ENCODE data around the gene BICD2. TPM values are rescaled to one million over a fixed set of nuclear protein-coding genes. Genes with fewer than 3 reads are reported as not detected.

The BICD2 gene
- total and polyA plus RNA-seq, 7 donors, result 5.4 to 38.5 (median 30.6) TPM

DNA sequence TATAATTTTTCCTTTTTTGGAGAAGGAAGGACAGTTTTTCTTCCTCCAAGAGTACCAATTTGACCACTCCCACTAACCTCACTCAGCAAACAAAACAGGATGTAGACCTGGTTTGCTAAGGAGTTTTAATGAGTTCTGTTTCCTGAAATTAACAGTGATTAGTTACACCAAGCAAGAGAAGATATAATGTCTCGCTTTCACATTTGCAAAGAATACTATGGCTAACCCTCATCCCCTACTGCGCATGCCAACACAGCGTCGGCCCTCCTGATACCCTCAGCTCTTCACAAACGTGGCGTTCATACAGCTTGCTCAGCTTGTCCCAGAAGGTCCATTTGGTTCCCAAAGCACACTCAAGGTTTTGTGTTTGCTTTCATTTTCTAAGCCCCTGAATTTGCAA, 52.8 kb downstream of the BICD2 start:
- intact Hi-C loops (cut with DNase I), result loop anchor here (10.0 kb wide), 1 partner anchor 53 kb away; the partner anchor contains the start of gene BICD2
- WGBS, 2 donors, result 58 to 70% methylated on average over 6 of the region's 6 CpGs
- TF ChIP-seq EP300 (IDR thresholded peaks at IDR 0.05) (no peak), CTCF (IDR thresholded peaks at IDR 0.05) (no peak), POLR2A (IDR thresholded peaks at IDR 0.05) (no peak), POLR2AphosphoS5 (IDR thresholded peaks at IDR 0.05) (no peak)
- Histone ChIP-seq H3K27ac (no peak overlapping the region), H3K36me3 (peaks cover 27 to 77% (median 44%) of the 10 kb centered on the region in 4 donors), H3K9me3 (no peaks in the 10 kb centered on the region), H3K27me3 (no peaks in the 10 kb centered on the region), H3K4me3 (no peak overlapping the region), H3K4me1 (no peaks in the 10 kb centered on the region)
- DNase-seq, result no peak

GRCh38 chr9:92711146-92711545, 53.5 kb downstream of the BICD2 start:
- H3K27ac ChIP-seq, result no peak overlapping the region
- intact Hi-C loops (cut with DNase I), result loop anchor here (10.0 kb wide), 1 partner anchor 54 kb away; the partner anchor contains the start of gene BICD2
- TF ChIP-seq POLR2AphosphoS5 (IDR thresholded peaks at IDR 0.05) (no peak), CTCF (IDR thresholded peaks at IDR 0.05) (no peak), EP300 (IDR thresholded peaks at IDR 0.05) (no peak), POLR2A (IDR thresholded peaks at IDR 0.05) (no peak)
- H3K4me1 ChIP-seq, result no peaks in the 10 kb centered on the region
- H3K9me3 ChIP-seq, result no peaks in the 10 kb centered on the region
- no peak for DNase-seq
- peaks cover 27 to 71% (median 44%) of the 10 kb centered on the region in 4 donors for H3K36me3 ChIP-seq
- H3K4me3 ChIP-seq, result no peak overlapping the region
- WGBS, 2 donors, result 28 to 73% methylated on average over 2 of the region's 2 CpGs
- H3K27me3 ChIP-seq, result no peaks in the 10 kb centered on the region

DNA sequence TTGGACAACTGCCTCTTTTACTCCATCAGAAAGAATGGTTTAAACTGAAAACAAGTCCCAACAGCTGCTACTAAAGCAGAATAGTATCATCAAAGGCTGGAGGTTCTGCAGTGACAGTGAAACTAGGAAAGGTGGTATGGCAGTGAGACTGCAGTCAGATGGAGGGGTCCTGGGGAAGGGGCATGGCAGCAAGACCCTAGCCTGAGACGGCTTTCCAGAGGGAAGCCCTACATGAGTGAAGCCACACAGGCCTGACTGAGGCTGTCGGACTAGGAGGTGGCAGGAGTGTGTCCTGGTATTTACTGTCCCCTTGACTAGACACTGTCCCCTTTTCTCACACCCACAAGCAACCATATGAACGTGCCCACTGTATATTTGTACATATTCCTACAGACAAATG, 54.3 kb downstream of the BICD2 start:
- Histone ChIP-seq H3K27me3 (no peaks in the 10 kb centered on the region), H3K9me3 (no peaks in the 10 kb centered on the region), H3K36me3 (peaks cover 21 to 63% (median 37%) of the 10 kb centered on the region in 4 donors), H3K4me1 (no peaks in the 10 kb centered on the region), H3K4me3 (no peak overlapping the region), H3K27ac (no peak overlapping the region)
- intact Hi-C loops (cut with DNase I), result loop anchor here (10.0 kb wide), 1 partner anchor 54 kb away; the partner anchor contains the start of gene BICD2
- 94% methylated on average over 3 of the region's 3 CpGs for WGBS, 2 donors
- no peak for DNase-seq
- no peak for TF ChIP-seq POLR2AphosphoS5 (IDR thresholded peaks at IDR 0.05)
- TF ChIP-seq CTCF (IDR thresholded peaks at IDR 0.05), result no peak
- TF ChIP-seq POLR2A (IDR thresholded peaks at IDR 0.05), result no peak
- no peak for TF ChIP-seq EP300 (IDR thresholded peaks at IDR 0.05)

- TF ChIP-seq POLR2A (IDR thresholded peaks at IDR 0.05) (no peak), CTCF (IDR thresholded peaks at IDR 0.05) (no peak)
- Histone ChIP-seq H3K36me3 (peaks cover 17 to 59% (median 33%) of the 10 kb centered on the region in 4 donors), H3K27me3 (no peaks in the 10 kb centered on the region), H3K4me1 (no peaks in the 10 kb centered on the region), H3K27ac (no peak overlapping the region), H3K9me3 (no peaks in the 10 kb centered on the region), H3K4me3 (no peak overlapping the region)
- DNase-seq, result no peak
- 98 to 100% methylated on average over 3 of the region's 3 CpGs for WGBS, 2 donors
- intact Hi-C loops (cut with DNase I), result loop anchor here (10.0 kb wide), 1 partner anchor 55 kb away; the partner anchor contains the start of gene BICD2
These were observed 54.7 kb downstream of the BICD2 start for GRCh38 chr9:92709954-92710353.

GRCh38 chr9:92709240-92709639, 55.4 kb downstream of the BICD2 start:
- H3K9me3 ChIP-seq, result no peaks in the 10 kb centered on the region
- H3K4me3 ChIP-seq, result no peak overlapping the region
- H3K27ac ChIP-seq, result no peak overlapping the region
- no peaks in the 10 kb centered on the region for H3K4me1 ChIP-seq
- TF ChIP-seq POLR2A (IDR thresholded peaks at IDR 0.05) (no peak), CTCF (IDR thresholded peaks at IDR 0.05) (no peak), EP300 (IDR thresholded peaks at IDR 0.05) (no peak), POLR2AphosphoS5 (IDR thresholded peaks at IDR 0.05) (no peak)
- no peak for DNase-seq
- intact Hi-C loops (cut with DNase I), result no loop called here
- peaks cover 10 to 52% (median 26%) of the 10 kb centered on the region in 4 donors for H3K36me3 ChIP-seq
- no peaks in the 10 kb centered on the region for H3K27me3 ChIP-seq
